H1 (cell line): ENCODE data around the gene DES. TPM values are rescaled to one million over a fixed set of nuclear protein-coding genes. Genes with fewer than 3 reads are reported as not detected.

Experiments
- HDAC2 ChIP-seq, 2 experiments: fragments of 300-600 bp in 1 of 2; sonication (generic) in 1 of 2; IDR thresholded peaks; 2 replicates each; pipeline ENCODE4 v1.6.1; 2011 to 2012; ENCODE audit warnings: low read depth in 2 of 2, low read length in 2 of 2, mild to moderate bottlenecking in 2 of 2, moderate library complexity in 2 of 2, borderline replicate concordance in 1 of 2, inconsistent platforms in 1 of 2
- POLR2AphosphoS5 ChIP-seq: IDR thresholded peaks from 2 replicates; pipeline ENCODE4 v1.6.1; 2011; ENCODE audit warnings: low read depth, low read length
- POU5F1 ChIP-seq: IDR thresholded peaks from 2 replicates; pipeline ENCODE4 v1.6.1; 2011; ENCODE audit warnings: low read depth, mild to moderate bottlenecking, low read length, moderate library complexity
- RXRA ChIP-seq: IDR thresholded peaks from 2 replicates; pipeline ENCODE4 v1.6.1; 2011; ENCODE audit warnings: low read depth, mild to moderate bottlenecking, low read length, moderate library complexity; ENCODE audit not compliant: insufficient read depth
- SIX5 ChIP-seq: IDR thresholded peaks from 2 replicates; pipeline ENCODE4 v1.6.1; 2011; ENCODE audit warnings: mild to moderate bottlenecking, low read depth, low read length
- TAF1 ChIP-seq: IDR thresholded peaks from 2 replicates; pipeline ENCODE4 v1.6.1; 2011; ENCODE audit warnings: mild to moderate bottlenecking, low read depth, low read length
- TAF7 ChIP-seq: optimal IDR thresholded peaks from 2 replicates; pipeline ENCODE3; 2011; ENCODE audit warnings: low read depth, mild to moderate bottlenecking, inconsistent platforms, low read length, moderate library complexity, borderline replicate concordance
- YY1 ChIP-seq: IDR thresholded peaks from 2 replicates; pipeline ENCODE4 v1.6.1; 2011; ENCODE audit warnings: low read depth, mild to moderate bottlenecking, low read length
- polyA plus RNA-seq, 7 experiments: library from polyadenylated mRNA; depleted of rRNA in 3 of 7; stranded (reverse) in 5 of 7; unstranded in 2 of 7; fragments of >200 nt in 5 of 7; fragments of 200-250 nt in 2 of 7; gene quantifications; 1 replicate in 5 of 7; 2 replicates in 1 of 7; 4 replicates in 1 of 7; pipeline versions ENCODE4 v1.2.1 to v1.2.3, GENCODE V29; 2011 to 2013; ENCODE audit warnings: missing spikeins in 2 of 7, mixed read lengths in 2 of 7
- total RNA-seq: library from RNA; stranded (reverse); fragmentation: NEBNext Ultra II Directional; extraction: Animal tissue kit (Norgen Biotek cat#: 25700); gene quantifications from 2 replicates; pipeline ENCODE4 v1.2.1, GENCODE V29; 2021
- TF ChIP-seq, protein P1 (sequence below): IDR thresholded peaks from 2 replicates; pipeline ENCODE4 v1.6.1; 2012; ENCODE audit warnings: low read length, inconsistent platforms
- TF ChIP-seq, protein P2 (sequence below): fragments of 300-600 bp; sonication (generic); IDR thresholded peaks from 2 replicates; pipeline ENCODE4 v1.7.1; 2012; ENCODE audit warnings: low read length, moderate library complexity, mild to moderate bottlenecking, inconsistent platforms; ENCODE audit not compliant: insufficient replicate concordance

Gene DES
- total and polyA plus RNA-seq, 2 of the 8 experiments (the other 6 are each of a cell fraction or from before 2014, with no cell fraction given), result 1.8 to 4.3 TPM

GRCh38 chr2:219460424-219460926, 42.3 kb downstream of the DES start (continued):
- TF ChIP-seq, protein P1, sequence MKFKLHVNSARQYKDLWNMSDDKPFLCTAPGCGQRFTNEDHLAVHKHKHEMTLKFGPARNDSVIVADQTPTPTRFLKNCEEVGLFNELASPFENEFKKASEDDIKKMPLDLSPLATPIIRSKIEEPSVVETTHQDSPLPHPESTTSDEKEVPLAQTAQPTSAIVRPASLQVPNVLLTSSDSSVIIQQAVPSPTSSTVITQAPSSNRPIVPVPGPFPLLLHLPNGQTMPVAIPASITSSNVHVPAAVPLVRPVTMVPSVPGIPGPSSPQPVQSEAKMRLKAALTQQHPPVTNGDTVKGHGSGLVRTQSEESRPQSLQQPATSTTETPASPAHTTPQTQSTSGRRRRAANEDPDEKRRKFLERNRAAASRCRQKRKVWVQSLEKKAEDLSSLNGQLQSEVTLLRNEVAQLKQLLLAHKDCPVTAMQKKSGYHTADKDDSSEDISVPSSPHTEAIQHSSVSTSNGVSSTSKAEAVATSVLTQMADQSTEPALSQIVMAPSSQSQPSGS, result no peak
- TF ChIP-seq YY1 (no peak), TAF1 (no peak), TAF7 (no peak), RXRA (no peak), SIX5 (no peak), POLR2AphosphoS5 (no peak), POU5F1 (no peak), HDAC2 (IDR thresholded peaks at IDR 0.05; ENCODE audit: borderline replicate concordance in 1 of 2, low read depth in 2 of 2, low read length in 2 of 2) (0 out of 4 replicates have a peak, but pooled peaks of 1 of the 2 experiments have one; percentile 37)
- TF ChIP-seq, protein P2, sequence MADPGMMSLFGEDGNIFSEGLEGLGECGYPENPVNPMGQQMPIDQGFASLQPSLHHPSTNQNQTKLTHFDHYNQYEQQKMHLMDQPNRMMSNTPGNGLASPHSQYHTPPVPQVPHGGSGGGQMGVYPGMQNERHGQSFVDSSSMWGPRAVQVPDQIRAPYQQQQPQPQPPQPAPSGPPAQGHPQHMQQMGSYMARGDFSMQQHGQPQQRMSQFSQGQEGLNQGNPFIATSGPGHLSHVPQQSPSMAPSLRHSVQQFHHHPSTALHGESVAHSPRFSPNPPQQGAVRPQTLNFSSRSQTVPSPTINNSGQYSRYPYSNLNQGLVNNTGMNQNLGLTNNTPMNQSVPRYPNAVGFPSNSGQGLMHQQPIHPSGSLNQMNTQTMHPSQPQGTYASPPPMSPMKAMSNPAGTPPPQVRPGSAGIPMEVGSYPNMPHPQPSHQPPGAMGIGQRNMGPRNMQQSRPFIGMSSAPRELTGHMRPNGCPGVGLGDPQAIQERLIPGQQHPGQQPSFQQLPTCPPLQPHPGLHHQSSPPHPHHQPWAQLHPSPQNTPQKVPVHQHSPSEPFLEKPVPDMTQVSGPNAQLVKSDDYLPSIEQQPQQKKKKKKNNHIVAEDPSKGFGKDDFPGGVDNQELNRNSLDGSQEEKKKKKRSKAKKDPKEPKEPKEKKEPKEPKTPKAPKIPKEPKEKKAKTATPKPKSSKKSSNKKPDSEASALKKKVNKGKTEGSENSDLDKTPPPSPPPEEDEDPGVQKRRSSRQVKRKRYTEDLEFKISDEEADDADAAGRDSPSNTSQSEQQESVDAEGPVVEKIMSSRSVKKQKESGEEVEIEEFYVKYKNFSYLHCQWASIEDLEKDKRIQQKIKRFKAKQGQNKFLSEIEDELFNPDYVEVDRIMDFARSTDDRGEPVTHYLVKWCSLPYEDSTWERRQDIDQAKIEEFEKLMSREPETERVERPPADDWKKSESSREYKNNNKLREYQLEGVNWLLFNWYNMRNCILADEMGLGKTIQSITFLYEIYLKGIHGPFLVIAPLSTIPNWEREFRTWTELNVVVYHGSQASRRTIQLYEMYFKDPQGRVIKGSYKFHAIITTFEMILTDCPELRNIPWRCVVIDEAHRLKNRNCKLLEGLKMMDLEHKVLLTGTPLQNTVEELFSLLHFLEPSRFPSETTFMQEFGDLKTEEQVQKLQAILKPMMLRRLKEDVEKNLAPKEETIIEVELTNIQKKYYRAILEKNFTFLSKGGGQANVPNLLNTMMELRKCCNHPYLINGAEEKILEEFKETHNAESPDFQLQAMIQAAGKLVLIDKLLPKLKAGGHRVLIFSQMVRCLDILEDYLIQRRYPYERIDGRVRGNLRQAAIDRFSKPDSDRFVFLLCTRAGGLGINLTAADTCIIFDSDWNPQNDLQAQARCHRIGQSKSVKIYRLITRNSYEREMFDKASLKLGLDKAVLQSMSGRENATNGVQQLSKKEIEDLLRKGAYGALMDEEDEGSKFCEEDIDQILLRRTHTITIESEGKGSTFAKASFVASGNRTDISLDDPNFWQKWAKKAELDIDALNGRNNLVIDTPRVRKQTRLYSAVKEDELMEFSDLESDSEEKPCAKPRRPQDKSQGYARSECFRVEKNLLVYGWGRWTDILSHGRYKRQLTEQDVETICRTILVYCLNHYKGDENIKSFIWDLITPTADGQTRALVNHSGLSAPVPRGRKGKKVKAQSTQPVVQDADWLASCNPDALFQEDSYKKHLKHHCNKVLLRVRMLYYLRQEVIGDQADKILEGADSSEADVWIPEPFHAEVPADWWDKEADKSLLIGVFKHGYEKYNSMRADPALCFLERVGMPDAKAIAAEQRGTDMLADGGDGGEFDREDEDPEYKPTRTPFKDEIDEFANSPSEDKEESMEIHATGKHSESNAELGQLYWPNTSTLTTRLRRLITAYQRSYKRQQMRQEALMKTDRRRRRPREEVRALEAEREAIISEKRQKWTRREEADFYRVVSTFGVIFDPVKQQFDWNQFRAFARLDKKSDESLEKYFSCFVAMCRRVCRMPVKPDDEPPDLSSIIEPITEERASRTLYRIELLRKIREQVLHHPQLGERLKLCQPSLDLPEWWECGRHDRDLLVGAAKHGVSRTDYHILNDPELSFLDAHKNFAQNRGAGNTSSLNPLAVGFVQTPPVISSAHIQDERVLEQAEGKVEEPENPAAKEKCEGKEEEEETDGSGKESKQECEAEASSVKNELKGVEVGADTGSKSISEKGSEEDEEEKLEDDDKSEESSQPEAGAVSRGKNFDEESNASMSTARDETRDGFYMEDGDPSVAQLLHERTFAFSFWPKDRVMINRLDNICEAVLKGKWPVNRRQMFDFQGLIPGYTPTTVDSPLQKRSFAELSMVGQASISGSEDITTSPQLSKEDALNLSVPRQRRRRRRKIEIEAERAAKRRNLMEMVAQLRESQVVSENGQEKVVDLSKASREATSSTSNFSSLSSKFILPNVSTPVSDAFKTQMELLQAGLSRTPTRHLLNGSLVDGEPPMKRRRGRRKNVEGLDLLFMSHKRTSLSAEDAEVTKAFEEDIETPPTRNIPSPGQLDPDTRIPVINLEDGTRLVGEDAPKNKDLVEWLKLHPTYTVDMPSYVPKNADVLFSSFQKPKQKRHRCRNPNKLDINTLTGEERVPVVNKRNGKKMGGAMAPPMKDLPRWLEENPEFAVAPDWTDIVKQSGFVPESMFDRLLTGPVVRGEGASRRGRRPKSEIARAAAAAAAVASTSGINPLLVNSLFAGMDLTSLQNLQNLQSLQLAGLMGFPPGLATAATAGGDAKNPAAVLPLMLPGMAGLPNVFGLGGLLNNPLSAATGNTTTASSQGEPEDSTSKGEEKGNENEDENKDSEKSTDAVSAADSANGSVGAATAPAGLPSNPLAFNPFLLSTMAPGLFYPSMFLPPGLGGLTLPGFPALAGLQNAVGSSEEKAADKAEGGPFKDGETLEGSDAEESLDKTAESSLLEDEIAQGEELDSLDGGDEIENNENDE, result no peak
